ENCODE data around the gene MT1X.
A peak's percentile ranks its signal among the peaks of the same experiment; 100 is the strongest.

MT1X gene

GRCh38 chr16:56726926-56727325, 44.7 kb downstream of the MT1X start:
- no peak for TF ChIP-seq CTCF (IDR thresholded peaks at IDR 0.05; ENCODE audit: low read length, missing control alignments)
- no peak for DNase-seq (ENCODE audit: low read depth)
- H3K4me3 ChIP-seq (replicated peaks; ENCODE audit: low read depth, low read length) = no peak overlapping the region

- no peak for TF ChIP-seq CTCF (IDR thresholded peaks at IDR 0.05; ENCODE audit: low read length, missing control alignments)
- no peak overlapping the region for H3K4me3 ChIP-seq (replicated peaks; ENCODE audit: low read depth, low read length)
- no peak for DNase-seq (ENCODE audit: low read depth)
Observed at GRCh38 chr16:56728027-56728426, 45.8 kb downstream of the MT1X start.

GRCh38 chr16:56728980-56729734, 46.9 kb downstream of the MT1X start:
- TF ChIP-seq CTCF (IDR thresholded peaks at IDR 0.05; ENCODE audit: low read length, missing control alignments) = no peak
- DNase-seq (ENCODE audit: low read depth) = no peak
- H3K4me3 ChIP-seq (replicated peaks; ENCODE audit: low read depth, low read length) = peak overlapping the region; percentile 91

GRCh38 chr16:56729735-56730662, 47.7 kb downstream of the MT1X start, which contains the start of gene NUP93:
Gene NUP93 (plus strand): TSS chr16:56730129. CDS start chr16:56748248, 18,119 bp downstream.
- DNase-seq (ENCODE audit: low read depth) = peak; percentile 93
- H3K4me3 ChIP-seq (replicated peaks; ENCODE audit: low read depth, low read length) = peak within 1 kb of the TSS; percentile 91

GRCh38 chr16:56732366-56732765, 50.1 kb downstream of the MT1X start:
- DNase-seq (ENCODE audit: low read depth) = no peak
- H3K4me3 ChIP-seq (replicated peaks; ENCODE audit: low read depth, low read length) = no peak overlapping the region
- no peak for TF ChIP-seq CTCF (IDR thresholded peaks at IDR 0.05; ENCODE audit: low read length, missing control alignments)

More at GRCh38 chr16:56729735-56730662, 47.7 kb downstream of the MT1X start, which contains the start of gene NUP93:
- no peak for TF ChIP-seq CTCF (IDR thresholded peaks at IDR 0.05; ENCODE audit: low read length, missing control alignments)

- no peak overlapping the region for H3K4me3 ChIP-seq (replicated peaks; ENCODE audit: low read depth, low read length)
- no peak for TF ChIP-seq CTCF (IDR thresholded peaks at IDR 0.05; ENCODE audit: low read length, missing control alignments)
- DNase-seq (ENCODE audit: low read depth) = no peak
Observed at GRCh38 chr16:56732832-56733231, 50.6 kb downstream of the MT1X start.

All from fibroblast of pulmonary artery (primary cell).